Natural killer cell (primary cell): ENCODE data around the gene TRMT2B. TPM values are rescaled to one million over a fixed set of nuclear protein-coding genes. Genes with fewer than 3 reads are reported as not detected.

Source experiments
- ATAC-seq, 3 donors: fragments of 150-1000 bp in 2 of 3; fragments of 200-7000 bp in 1 of 3; cut with Tn5 transposase; 1 replicate in 1 of 3; 2 replicates in 2 of 3; pipeline ENCODE4 v1.10.0; 2021; ENCODE audit warnings: mild to moderate bottlenecking in 2 of 3, moderate library complexity in 2 of 3
- DNase-seq, 2 donors: peaks; one replicate each; pipeline versions ENCODE4 v3.0.0 to v3.0.0-alpha.2; 2013 to 2021; ENCODE audit warnings: mixed read lengths in 1 of 2
- H3K27ac ChIP-seq: one replicate; pipeline ENCODE4 v1.5.1; 2013; ENCODE audit warnings: mild to moderate bottlenecking, low read length
- H3K27me3 ChIP-seq: one replicate; pipeline ENCODE4 v1.6.1; 2013; ENCODE audit warnings: low read length; ENCODE audit not compliant: control insufficient read depth, insufficient read depth
- H3K36me3 ChIP-seq: one replicate; pipeline ENCODE4 v1.6.1; 2013; ENCODE audit warnings: low read length; ENCODE audit not compliant: control insufficient read depth, insufficient read depth
- H3K4me1 ChIP-seq: one replicate; pipeline ENCODE4 v1.6.1; 2013; ENCODE audit warnings: low read length; ENCODE audit not compliant: control insufficient read depth, insufficient read depth
- H3K4me3 ChIP-seq: one replicate; pipeline ENCODE4 v1.5.1; 2013; ENCODE audit warnings: low read length
- H3K9me3 ChIP-seq: one replicate; pipeline ENCODE4 v1.6.1; 2013; ENCODE audit warnings: low read length; ENCODE audit not compliant: control insufficient read depth, insufficient read depth
- H3K27ac Mint-ChIP-seq, 2 donors: one replicate each; pipeline ENCODE4 v1.8.0; 2022; ENCODE audit warnings: mild to moderate bottlenecking in 2 of 2, mixed read lengths in 2 of 2, moderate library complexity in 1 of 2
- H3K27me3 Mint-ChIP-seq, 2 donors: one replicate each; pipeline ENCODE4 v1.8.0; 2022; ENCODE audit warnings: low read depth in 2 of 2, mixed read lengths in 2 of 2
- H3K36me3 Mint-ChIP-seq: one replicate; pipeline ENCODE4 v1.8.0; 2022; ENCODE audit warnings: mixed read lengths
- H3K4me1 Mint-ChIP-seq, 2 donors: one replicate each; pipeline ENCODE4 v1.8.0; 2022; ENCODE audit warnings: mixed read lengths in 2 of 2
- H3K4me3 Mint-ChIP-seq: one replicate; pipeline ENCODE4 v1.8.0; 2022; ENCODE audit warnings: mild to moderate bottlenecking, moderate library complexity, mixed read lengths
- H3K9me3 Mint-ChIP-seq, 2 donors: one replicate each; pipeline ENCODE4 v1.8.0; 2022; ENCODE audit warnings: mixed read lengths in 2 of 2
- WGBS: methylation state at CpG from one replicate; pipeline ENCODE4 v1.1.7; 2013; ENCODE audit warnings: missing lambda C conversion rate; ENCODE audit not compliant: insufficient coverage; 5-methylcytosine and 5-hydroxymethylcytosine counted together
- intact Hi-C: fragments of 100-400 bp; cut with micrococcal nuclease; formaldehyde crosslinking; loops from one replicate; pipeline ENCODE4 v1.14.2; 2022
- total RNA-seq, 4 donors: library from RNA; stranded (reverse); fragments of 120-200 nt in 1 of 4; gene quantifications; one replicate each; pipeline versions ENCODE4 v1.2.3 to v1.2.4, GENCODE V29; 2013 to 2022
- TF ChIP-seq, protein P1 (sequence below): fragments of 200-600 bp; IDR thresholded peaks from one replicate; pipeline ENCODE4 v1.8.0; 2022; ENCODE audit warnings: antibody characterized with exemption

Gene TRMT2B
- total RNA-seq, 3 donors from 2014 or later (not counting 1 experiment from before 2014, with no cell fraction given): 31.2 to 37.1 (median 36.7) TPM

DNA sequence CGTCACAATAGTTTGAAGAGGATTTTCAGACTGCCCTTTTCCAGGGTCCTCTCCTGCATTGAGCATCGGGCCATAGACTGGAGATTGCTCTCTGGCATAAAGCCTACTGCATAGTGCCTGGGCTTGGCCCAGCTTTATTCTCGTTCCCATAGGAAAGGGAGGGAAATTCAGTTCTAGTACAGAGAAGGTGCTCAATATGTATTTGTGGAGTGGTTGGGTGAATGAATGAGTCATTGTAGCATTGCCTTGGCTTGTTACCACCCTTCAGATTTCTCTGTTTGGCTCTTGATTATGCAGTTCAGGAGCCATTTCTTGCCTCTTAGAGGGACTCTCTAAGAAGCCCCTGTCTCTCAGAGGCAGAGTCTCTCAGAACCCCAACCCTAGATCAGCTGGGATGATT is 29.3 kb upstream of the TRMT2B start:
- peaks cover 3% of the 10 kb centered on the region for H3K27me3 ChIP-seq
- no peak overlapping the region for H3K4me3 Mint-ChIP-seq
- peaks cover 4% of the 10 kb centered on the region for H3K4me1 ChIP-seq
- no peaks in the 10 kb centered on the region for H3K36me3 ChIP-seq
- H3K9me3 ChIP-seq: no peaks in the 10 kb centered on the region
- intact Hi-C loops: no loop called here
- DNase-seq (no peak), ATAC-seq (no peak)
- peaks cover 14 to 43% of the 10 kb centered on the region in 2 donors for H3K27me3 Mint-ChIP-seq
- peaks cover 0 to 3% of the 10 kb centered on the region in 2 donors for H3K4me1 Mint-ChIP-seq
- H3K4me3 ChIP-seq: no peak overlapping the region
- WGBS: 90% methylated on average over 3 of the region's 3 CpGs
- no peaks in the 10 kb centered on the region for H3K9me3 Mint-ChIP-seq
- H3K36me3 Mint-ChIP-seq: no peaks in the 10 kb centered on the region
- no peak overlapping the region for H3K27ac ChIP-seq
- H3K27ac Mint-ChIP-seq: no peak overlapping the region
- TF ChIP-seq, protein P1, sequence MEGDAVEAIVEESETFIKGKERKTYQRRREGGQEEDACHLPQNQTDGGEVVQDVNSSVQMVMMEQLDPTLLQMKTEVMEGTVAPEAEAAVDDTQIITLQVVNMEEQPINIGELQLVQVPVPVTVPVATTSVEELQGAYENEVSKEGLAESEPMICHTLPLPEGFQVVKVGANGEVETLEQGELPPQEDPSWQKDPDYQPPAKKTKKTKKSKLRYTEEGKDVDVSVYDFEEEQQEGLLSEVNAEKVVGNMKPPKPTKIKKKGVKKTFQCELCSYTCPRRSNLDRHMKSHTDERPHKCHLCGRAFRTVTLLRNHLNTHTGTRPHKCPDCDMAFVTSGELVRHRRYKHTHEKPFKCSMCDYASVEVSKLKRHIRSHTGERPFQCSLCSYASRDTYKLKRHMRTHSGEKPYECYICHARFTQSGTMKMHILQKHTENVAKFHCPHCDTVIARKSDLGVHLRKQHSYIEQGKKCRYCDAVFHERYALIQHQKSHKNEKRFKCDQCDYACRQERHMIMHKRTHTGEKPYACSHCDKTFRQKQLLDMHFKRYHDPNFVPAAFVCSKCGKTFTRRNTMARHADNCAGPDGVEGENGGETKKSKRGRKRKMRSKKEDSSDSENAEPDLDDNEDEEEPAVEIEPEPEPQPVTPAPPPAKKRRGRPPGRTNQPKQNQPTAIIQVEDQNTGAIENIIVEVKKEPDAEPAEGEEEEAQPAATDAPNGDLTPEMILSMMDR: no peak

DNA sequence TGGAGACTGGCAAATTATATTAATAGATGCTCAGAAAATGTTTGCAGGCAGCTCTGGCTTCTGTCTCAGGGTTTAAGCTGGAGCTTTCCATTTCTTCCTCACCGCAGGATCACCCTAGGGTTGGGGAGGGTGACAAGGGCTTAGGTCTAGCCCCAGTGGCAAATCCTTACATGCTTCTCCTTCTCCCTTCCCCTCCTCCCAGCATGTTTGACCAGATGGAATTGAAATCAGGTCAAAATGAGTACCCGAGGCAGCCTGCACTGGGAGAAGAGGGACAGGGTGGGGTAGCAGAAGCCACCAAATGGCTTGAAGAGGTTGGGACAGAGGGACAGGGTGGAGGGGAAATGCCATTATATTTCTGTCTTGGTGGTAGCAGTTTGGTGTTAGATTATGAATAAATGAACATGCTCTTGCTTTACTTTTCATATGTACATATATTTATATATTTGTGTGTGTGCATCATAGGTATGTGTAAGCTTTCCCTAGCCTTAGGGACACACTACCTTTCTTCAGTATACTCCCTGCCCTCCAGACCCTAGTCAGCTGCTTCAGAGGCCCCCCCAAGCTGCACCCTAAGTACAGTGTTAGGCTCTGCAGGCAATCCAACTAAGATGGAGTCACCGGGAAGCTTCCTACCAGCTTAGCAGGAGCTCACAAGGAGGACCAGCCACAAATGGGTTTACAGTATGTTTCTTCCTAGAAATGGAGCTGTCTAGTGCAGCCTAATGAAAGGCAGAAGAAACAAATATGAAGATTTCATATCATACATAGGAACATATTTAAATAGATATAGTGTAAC is 28.6 kb upstream of the TRMT2B start:
- Histone ChIP-seq H3K9me3 (no peaks in the 10 kb centered on the region), H3K4me3 (no peak overlapping the region), H3K27me3 (peaks cover 3% of the 10 kb centered on the region), H3K4me1 (peaks cover 4% of the 10 kb centered on the region), H3K27ac (no peak overlapping the region), H3K36me3 (no peaks in the 10 kb centered on the region)
- DNase-seq: no peak
- TF ChIP-seq, protein P1: no peak
- Mint-ChIP-seq H3K27me3 (peaks cover 14 to 43% of the 10 kb centered on the region in 2 donors), H3K27ac (no peak overlapping the region), H3K4me3 (no peak overlapping the region), H3K4me1 (peaks cover 0 to 3% of the 10 kb centered on the region in 2 donors), H3K36me3 (no peaks in the 10 kb centered on the region), H3K9me3 (no peaks in the 10 kb centered on the region)
- intact Hi-C loops: no loop called here
- WGBS: 59% methylated on average over 2 of the region's 3 CpGs
- no peak for ATAC-seq

DNA sequence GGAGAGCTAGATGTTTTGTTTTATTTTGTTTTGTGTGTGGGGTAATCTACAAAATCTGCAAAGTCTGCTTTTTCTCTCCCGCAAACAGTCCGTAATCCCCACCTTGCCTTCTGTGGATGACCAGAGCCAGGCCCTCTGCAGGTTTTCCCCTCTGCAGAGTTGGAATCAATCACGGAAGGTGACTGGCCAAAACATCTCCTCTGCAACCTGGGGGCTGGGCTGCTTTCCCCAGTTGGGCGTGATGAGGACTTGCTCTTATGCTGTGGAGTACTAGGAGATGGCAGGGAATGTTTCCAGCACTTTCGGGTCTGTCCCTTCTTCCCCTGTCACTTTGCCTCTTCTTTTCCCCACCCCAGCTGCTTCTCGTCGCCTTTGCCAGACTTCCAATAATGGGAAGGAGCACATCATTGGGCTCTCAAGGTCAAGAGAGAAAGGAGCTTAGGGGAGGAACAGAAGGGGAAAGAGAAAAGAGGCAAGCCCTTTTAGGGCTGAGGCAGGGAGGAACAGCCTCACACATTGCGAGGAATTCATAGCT is 27.9 kb upstream of the TRMT2B start:
- TF ChIP-seq, protein P1: no peak
- H3K27ac ChIP-seq: no peak overlapping the region
- H3K9me3 ChIP-seq: no peaks in the 10 kb centered on the region
- peaks cover 0 to 3% of the 10 kb centered on the region in 2 donors for H3K4me1 Mint-ChIP-seq
- H3K36me3 ChIP-seq: no peaks in the 10 kb centered on the region
- no peak overlapping the region for H3K27ac Mint-ChIP-seq
- no peak overlapping the region for H3K4me3 Mint-ChIP-seq
- H3K27me3 ChIP-seq: peaks cover 3% of the 10 kb centered on the region
- intact Hi-C loops: no loop called here
- no peaks in the 10 kb centered on the region for H3K36me3 Mint-ChIP-seq
- ATAC-seq: no peak
- no peak overlapping the region for H3K4me3 ChIP-seq
- no peaks in the 10 kb centered on the region for H3K9me3 Mint-ChIP-seq
- no peak for DNase-seq
- H3K4me1 ChIP-seq: peaks cover 4% of the 10 kb centered on the region
- peaks cover 14 to 43% of the 10 kb centered on the region in 2 donors for H3K27me3 Mint-ChIP-seq
- 71% methylated on average over 4 of the region's 8 CpGs for WGBS
